NB4 (cell line): ENCODE results near the gene ETV6.
A peak's percentile ranks its signal among the peaks of the same experiment; 100 is the strongest.

Source experiments
- DNase-seq: peaks from one replicate; pipeline ENCODE4 v3.0.0; 2010; ENCODE audit warnings: low read depth
- H3K4me3 ChIP-seq: one replicate; pipeline ENCODE4 v1.5.1; 2011; ENCODE audit warnings: mild to moderate bottlenecking, low read depth, low read length, moderate library complexity
- CTCF ChIP-seq: IDR thresholded peaks from one replicate; pipeline ENCODE4 v1.5.1; 2012; ENCODE audit warnings: low read depth, low read length
- MAX ChIP-seq: IDR thresholded peaks from 2 replicates; pipeline ENCODE4 v1.6.1; 2011; ENCODE audit warnings: low read depth, low read length
- MYC ChIP-seq: IDR thresholded peaks from 2 replicates; pipeline ENCODE4 v1.6.1; 2011; ENCODE audit warnings: low read depth, low read length
- POLR2A ChIP-seq: IDR thresholded peaks from 2 replicates; pipeline ENCODE4 v1.6.1; 2011; ENCODE audit warnings: mild to moderate bottlenecking; ENCODE audit not compliant: insufficient read length; ENCODE audit errors: extremely low read depth

Gene ETV6

GRCh38 chr12:11754256-11754655, 104.8 kb downstream of the ETV6 start:
- no peak for DNase-seq
- no peak for TF ChIP-seq MAX
- TF ChIP-seq CTCF, result no peak
- TF ChIP-seq POLR2A, result no peak
- TF ChIP-seq MYC, result no peak
- no peak overlapping the region for H3K4me3 ChIP-seq

DNA sequence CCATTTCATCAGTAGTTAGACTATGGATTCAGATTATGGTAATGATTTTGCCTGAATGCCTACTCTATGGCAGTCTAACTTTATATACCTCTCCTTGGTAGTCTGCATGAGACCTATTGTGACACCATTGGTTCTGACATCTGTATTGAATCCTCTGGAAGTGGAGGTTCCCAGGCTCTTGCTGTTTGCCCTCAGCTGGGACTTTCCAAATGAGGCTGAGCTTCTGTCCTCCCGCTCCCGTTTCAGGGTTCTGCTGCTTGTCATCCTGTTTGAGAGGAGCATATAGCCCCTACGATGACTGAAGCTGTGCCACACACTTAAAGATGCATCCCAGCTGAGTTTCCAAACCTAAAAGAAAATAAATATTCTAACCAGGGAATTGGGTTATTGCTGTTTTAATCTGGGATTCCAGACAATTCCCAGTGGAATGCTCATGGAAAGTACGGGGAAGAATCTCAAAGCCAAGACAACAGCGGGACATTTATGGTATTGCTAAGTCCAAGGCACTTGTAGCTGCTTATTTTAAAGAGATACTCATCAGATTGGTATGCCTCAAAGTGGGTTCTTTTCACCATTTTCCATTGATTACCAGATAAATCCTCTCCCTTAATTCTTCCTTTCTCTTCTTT, 105.9 kb downstream of the ETV6 start:
- DNase-seq, result no peak
- H3K4me3 ChIP-seq, result no peak overlapping the region
- TF ChIP-seq POLR2A (no peak), MYC (no peak), MAX (no peak), CTCF (no peak)

DNA sequence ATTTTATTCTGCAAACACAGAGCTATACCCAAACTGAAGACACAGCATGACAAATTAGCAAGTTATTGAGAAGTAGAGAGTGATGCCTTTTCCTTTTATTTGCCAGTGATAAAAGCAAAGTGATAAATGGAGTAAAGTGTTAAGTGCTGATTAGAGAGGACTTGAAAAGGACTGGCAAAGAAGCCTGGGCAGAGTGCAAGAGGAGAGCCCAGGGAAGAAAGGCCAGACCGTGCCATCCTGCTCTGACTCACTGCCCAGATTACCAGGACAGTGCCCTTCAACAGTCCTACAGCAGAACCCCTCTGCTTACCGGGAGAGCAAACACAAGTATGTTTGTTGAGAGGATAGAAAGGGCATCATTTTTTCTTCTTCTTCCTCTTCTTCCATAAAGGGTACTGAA, 106.5 kb downstream of the ETV6 start:
- H3K4me3 ChIP-seq, result no peak overlapping the region
- TF ChIP-seq MYC (no peak), CTCF (no peak), POLR2A (no peak), MAX (no peak)
- no peak for DNase-seq

DNA sequence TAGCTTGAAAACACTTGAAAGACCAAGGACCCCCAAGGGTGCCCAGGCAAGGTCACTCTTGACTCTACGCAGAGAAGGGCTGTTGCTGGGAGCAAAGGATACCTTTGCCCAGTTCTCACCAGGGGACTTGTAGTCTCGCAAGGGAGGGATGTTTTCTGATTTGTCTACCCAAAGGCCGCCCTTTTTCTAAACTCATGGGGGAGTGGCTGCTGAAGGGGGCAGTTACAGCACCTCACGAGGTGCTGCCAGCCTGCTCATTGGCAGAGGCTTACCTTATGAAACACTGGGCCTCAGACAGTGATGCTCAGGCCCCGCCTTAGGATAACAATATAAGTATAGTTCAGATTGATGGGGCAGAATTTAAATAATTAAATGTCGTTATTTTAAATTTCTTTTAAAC, 107.0 kb downstream of the ETV6 start:
- TF ChIP-seq CTCF, result no peak
- no peak for TF ChIP-seq POLR2A
- TF ChIP-seq MYC, result no peak
- TF ChIP-seq MAX, result no peak
- peak; percentile 17 for DNase-seq
- H3K4me3 ChIP-seq, result no peak overlapping the region

- H3K4me3 ChIP-seq, result no peak overlapping the region
- TF ChIP-seq CTCF, result no peak
- TF ChIP-seq MAX, result no peak
- no peak for TF ChIP-seq POLR2A
- TF ChIP-seq MYC, result no peak
- no peak for DNase-seq
These were observed 107.6 kb downstream of the ETV6 start for GRCh38 chr12:11757095-11757494.

DNA sequence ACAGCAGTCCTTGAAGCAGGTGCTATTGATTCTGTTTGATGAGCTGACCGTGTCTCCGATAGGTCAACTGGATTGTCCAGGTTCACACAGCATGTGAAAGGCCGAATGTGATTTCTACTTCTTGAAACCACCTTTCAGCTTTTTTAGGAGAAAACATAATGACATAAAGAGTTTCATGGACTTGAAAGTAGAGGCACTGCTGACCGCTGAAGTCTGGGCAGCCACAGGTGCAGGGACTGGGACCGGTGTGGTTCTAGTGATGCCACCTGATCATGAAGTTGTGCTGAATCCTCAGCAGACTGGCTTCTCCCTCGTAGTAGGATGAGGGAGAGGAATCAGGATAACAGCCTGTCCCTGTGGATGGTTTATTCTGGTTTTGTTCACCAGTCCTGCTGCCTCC, 108.1 kb downstream of the ETV6 start:
- no peak overlapping the region for H3K4me3 ChIP-seq
- TF ChIP-seq POLR2A (no peak), CTCF (no peak), MYC (no peak), MAX (no peak)
- DNase-seq, result no peak
